ENCODE data around the gene AFG1L.

The AFG1L gene

GRCh38 chr6:108343894-108344293 lies 49.0 kb downstream of the AFG1L start:
- TF ChIP-seq CTCF (IDR thresholded peaks at IDR 0.05; ENCODE audit: low read depth, low read length, missing control alignments): no peak
- no peak overlapping the region for H3K4me3 ChIP-seq (replicated peaks; ENCODE audit: low read depth, low read length)
- no peak for DNase-seq (ENCODE audit: extremely low read depth, low read depth)

DNA sequence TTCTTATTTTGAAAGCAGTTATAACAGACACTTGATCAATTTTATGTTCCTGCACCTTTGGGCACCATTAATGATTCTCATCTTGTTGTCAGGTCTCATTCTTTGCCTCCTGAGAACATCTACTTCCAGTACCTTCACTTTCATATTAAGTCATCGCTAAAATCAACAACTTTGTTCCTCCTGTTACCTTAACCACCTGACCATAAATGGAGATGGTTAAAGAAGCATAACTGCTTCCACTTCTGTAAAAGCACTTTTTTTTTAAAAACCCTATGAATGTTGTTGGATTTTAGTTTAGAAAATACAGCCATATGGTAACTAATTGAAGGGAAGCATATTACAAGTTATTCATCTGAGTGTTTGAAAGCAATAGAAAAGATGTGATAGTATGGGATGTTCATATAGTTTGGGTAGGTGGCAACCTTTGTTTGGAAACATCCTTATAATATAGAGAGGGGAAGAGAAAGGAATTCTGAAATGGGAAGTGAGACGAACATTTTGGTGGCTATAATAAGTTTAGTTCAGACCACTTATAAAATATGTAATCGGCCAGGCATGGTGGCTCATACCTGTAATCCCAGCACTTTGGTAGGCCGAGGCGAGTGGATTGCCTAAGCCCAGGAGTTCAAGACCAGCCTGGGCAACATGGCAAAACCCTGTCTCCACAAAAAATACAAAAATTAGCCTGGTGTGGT lies 53.9 kb downstream of the AFG1L start:
- no peak for TF ChIP-seq CTCF (IDR thresholded peaks at IDR 0.05; ENCODE audit: low read depth, low read length, missing control alignments)
- DNase-seq (ENCODE audit: extremely low read depth, low read depth): no peak
- H3K4me3 ChIP-seq (replicated peaks; ENCODE audit: low read depth, low read length): no peak overlapping the region

GRCh38 chr6:108350528-108350927 lies 55.7 kb downstream of the AFG1L start:
- H3K4me3 ChIP-seq (replicated peaks; ENCODE audit: low read depth, low read length): no peak overlapping the region
- no peak for TF ChIP-seq CTCF (IDR thresholded peaks at IDR 0.05; ENCODE audit: low read depth, low read length, missing control alignments)
- DNase-seq (ENCODE audit: extremely low read depth, low read depth): no peak

DNA sequence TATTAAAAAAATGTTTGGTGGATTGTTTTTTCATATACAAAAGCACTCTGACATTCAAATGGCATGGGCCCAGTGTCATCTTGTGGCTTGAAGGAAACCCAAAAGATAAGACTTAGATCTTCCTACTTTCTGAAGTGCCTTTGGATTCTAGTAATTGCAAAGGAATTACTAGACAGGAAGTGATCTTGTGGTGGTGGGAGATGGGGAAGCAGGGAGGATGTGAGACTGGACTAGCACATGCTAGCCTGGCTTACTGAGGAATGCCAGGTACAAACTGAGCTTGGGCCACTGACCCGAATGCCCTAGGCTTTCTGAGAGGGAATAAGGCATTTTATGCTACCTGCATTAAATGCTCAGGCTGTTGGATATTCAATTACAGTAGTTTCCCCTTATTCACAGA lies 59.0 kb downstream of the AFG1L start:
- no peak for DNase-seq (ENCODE audit: extremely low read depth, low read depth)
- H3K4me3 ChIP-seq (replicated peaks; ENCODE audit: low read depth, low read length): no peak overlapping the region
- TF ChIP-seq CTCF (IDR thresholded peaks at IDR 0.05; ENCODE audit: low read depth, low read length, missing control alignments): no peak

DNA sequence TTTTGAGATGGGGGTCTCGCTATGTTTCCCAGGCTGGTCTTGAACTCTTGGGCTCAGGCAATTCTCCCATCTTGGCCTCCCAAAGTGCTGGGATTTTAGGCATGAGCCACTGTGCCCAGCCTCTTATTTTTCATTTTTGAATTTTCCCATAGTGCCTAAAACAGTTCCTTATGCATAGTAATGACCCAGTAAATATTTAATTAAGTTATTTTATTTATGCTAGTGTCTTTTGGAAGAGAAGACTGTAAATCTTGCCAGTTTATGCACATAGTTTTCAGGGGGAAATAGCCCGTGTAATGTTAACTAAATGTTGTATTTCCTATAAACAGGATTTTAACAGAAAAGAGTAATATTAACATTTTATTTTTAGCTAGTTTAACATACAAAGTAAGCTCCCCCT lies 60.3 kb downstream of the AFG1L start:
- no peak overlapping the region for H3K4me3 ChIP-seq (replicated peaks; ENCODE audit: low read depth, low read length)
- no peak for DNase-seq (ENCODE audit: extremely low read depth, low read depth)
- TF ChIP-seq CTCF (IDR thresholded peaks at IDR 0.05; ENCODE audit: low read depth, low read length, missing control alignments): no peak

- TF ChIP-seq CTCF (IDR thresholded peaks at IDR 0.05; ENCODE audit: low read depth, low read length, missing control alignments): no peak
- DNase-seq (ENCODE audit: extremely low read depth, low read depth): no peak
- H3K4me3 ChIP-seq (replicated peaks; ENCODE audit: low read depth, low read length): no peak overlapping the region
Measured at GRCh38 chr6:108355890-108356289, 61.0 kb downstream of the AFG1L start.
